Measurements from ENCODE around the gene CHIA.
"Not testable (repeated sequence)": the region's sequence is repeated elsewhere in the genome, so short reads cannot be mapped to it uniquely, and the experiment has no call there.

The CHIA gene

GRCh38 chr1:111285879-111286278 lies 4.8 kb upstream of the CHIA start:
- DNase-seq: no peak

GRCh38 chr1:111286912-111287311 lies 3.7 kb upstream of the CHIA start:
- DNase-seq: no peak

DNA sequence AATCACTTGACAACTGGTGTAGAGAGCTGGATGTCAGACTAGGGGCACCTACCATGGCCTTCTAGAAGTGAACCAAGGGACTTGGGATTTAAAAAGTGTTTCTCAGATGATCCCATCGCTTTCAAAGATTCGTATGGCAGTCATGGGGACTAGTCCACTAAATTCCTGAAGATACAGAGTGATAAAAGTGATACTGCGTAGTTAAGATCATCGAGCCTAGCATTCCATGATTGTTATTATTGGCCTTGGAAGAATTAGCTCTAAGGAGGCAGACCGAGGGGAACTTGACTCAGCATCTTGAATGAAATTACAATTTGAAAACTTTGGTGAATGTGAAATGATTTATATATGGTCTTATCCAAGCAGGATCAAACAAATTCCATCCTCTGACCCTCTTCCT lies 1.3 kb upstream of the CHIA start:
- no peak for DNase-seq

GRCh38 chr1:111290104-111290503 lies 547 bp upstream of the CHIA start:
- no peak for DNase-seq

DNA sequence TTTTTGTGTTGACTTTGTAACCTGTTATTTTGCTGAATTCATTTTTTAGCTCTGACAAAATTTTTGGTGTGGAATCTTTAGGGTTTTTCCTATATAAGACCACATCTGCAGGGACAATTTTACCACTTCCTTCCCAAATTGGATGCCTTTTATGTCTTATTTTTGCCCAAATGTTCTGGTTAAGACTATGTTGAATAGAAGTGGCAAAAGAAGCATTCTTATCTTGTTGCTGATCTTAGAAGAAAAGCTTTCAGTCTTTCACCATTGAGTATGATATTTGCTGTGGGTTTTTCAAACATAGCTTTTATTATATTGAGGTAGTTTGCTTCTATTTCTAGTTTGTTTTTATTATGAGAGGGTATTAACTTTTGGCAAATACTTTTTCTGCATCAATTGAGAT lies 3.7 kb downstream of the CHIA start:
- no peak for DNase-seq

DNA sequence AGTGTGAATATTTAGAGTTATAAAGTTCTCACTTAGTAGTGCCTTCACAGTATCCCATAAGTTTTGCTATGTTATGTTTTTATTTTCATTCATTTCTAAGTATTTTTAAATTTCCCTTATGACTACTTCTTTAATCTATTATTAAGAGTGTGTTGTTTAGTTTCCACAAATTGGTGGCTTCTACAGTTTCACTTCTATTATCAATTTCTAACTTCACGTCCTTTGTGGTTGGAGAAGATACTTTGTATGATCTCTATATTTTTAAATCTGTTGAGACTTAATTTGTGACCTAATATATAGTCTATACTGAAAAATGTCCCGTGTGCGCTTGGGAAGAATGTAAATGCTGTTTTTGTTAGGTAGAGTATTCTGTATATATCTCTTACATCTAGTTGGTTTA lies 11.7 kb downstream of the CHIA start:
- DNase-seq: no peak

- no peak for DNase-seq
Measured at GRCh38 chr1:111309690-111310089, 19.0 kb downstream of the CHIA start.

DNA sequence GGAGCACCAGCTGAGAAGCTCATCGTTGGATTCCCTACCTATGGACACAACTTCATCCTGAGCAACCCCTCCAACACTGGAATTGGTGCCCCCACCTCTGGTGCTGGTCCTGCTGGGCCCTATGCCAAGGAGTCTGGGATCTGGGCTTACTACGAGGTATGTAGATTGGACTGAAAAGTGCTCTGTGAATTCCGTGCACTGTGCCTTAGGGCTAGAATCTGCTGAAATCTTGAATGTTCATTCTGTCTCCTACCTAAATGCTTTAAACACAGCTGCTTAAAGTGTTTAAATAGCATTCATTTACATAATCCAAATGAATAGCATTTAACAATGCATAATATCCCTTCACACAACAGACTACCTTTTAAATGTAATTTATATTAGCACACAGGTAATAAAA lies 27.9 kb downstream of the CHIA start:
- DNase-seq: no peak

- DNase-seq: no peak
Measured at GRCh38 chr1:111320066-111320879, 29.6 kb downstream of the CHIA start.

DNA sequence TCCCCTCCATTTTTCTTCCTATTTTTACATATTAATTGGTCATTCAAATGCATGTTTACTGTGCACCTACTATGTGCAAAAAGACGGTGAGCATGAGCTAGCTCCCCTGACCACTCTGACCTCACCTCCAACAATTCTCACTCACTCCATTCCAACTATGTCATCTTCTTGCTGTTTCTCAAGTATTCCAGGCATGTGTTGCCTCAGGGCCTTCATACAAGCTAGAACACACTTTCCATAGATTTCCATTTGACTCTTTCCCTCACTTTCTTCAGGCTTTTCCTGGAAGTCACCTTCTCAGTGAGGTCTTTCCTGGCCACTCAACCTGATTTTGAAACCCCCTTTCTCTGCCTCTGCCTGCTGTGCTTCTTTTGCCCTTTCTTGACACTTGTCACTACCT lies 32.6 kb downstream of the CHIA start:
- no peak for DNase-seq

DNA sequence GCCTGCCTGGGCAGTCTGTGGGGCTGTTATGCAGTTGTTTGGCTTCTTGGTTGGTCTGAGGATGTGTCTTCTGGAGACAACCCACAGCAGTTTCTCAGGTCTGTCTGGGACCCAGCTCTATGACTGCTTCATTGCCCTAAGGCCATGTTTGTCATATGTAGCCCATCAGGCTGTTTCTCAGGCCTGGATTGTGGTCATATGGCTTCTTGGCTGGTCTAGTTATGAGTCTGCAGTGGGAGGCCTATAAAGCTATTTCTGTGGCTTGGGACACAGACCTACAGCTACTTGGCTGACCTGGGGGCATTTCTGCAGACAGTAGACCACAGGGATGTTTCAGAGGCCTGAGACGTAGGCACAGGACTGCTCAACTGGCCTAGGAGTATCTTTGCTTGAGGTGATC lies 41.5 kb downstream of the CHIA start:
- DNase-seq: no peak

DNA sequence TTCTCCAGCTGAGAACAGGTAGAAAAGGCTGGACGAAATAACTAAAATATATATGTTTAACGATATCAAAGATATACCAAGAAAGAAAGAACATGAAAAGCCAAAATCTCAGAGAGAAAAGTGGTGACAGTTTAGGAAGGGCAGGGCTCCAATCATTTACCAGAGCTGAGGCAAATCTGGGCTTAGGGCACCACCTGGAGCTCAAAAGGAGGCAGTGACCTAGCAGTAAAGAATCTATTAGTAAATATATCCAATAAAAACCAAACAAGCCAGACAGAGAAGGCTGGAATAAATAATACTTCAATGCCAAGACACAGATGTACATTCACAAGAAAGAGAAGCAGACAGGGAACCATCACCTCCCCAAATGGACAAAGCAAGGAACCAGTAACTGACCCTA lies 43.5 kb downstream of the CHIA start:
- DNase-seq: no peak

DNA sequence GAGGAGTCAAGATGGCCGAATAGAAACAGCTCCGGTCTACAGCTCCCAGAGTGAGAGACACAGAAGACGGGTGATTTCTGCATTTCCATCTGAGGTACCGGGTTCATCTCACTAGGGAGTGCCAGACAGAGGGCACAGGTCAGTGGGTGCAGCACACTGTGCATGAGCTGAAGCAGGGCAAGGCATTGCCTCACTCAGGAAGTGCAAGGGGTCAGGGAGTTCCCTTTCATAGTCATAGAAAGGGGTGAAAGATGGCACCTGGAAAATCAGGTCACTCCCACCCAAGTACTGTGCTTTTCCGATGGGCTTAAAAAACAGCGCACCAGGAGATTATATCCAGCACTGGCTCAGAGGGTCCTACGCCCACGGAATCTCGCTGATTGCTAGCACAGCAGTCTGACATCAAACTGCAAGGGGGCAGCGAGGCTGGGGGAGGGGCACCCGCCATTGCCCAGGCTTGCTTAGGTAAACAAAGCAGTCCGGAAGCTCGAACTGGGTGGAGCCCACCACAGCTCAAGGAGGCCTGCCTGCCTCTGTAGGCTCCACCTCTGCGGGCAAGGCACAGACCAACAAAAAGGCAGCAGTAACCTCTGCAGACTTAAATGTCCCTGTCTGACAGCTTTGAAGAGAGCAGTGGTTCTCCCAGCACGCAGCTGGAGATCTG lies 44.7 kb downstream of the CHIA start:
- DNase-seq: not testable (repeated sequence)

- not testable (repeated sequence) for DNase-seq
Measured at GRCh38 chr1:111338849-111339248, 48.2 kb downstream of the CHIA start.

- peak; percentile 75 for DNase-seq
Measured at GRCh38 chr1:111346089-111346885, 55.6 kb downstream of the CHIA start.

GRCh38 chr1:111347026-111347425 lies 56.4 kb downstream of the CHIA start:
- no peak for DNase-seq

DNA sequence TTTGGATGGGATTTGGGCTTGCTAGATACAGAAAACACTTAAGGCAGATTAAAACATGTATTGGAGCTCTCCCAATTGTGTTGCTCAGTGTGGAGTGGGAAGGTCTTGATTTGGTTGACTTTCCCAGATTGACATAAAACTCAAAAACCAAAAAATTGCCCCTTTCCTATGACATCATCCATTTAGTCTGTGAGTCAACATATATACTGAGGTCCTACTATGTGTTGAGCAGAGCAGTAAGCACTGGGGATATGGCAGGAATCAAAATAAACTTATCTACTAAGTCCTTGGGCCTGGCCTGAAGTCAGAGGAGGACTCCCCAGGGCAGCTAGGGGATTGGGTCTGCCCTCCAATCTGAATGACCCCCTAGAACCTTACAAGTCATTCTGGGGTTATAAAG lies 61.0 kb downstream of the CHIA start:
- DNase-seq: no peak

DNA sequence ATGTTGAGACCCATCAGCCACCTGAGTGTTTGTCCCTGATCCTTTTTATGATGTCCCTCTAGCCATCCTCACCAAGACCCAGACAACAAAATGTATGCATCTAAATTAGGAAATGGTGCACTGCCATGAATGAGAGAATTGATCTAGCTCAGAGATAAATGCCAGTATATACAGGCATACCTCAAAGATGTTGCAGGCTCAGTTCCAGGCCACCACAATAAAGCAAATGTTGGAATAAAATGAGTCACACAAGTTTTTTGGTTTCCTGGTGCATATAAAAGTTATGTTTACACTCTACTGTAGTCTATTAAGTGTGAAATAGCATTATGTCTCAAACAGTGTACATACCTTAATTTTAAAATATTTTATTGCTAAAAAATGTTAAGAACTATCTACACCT lies 63.9 kb downstream of the CHIA start:
- no peak for DNase-seq

- DNase-seq: no peak
Measured at GRCh38 chr1:111358964-111359363, 68.3 kb downstream of the CHIA start.

GRCh38 chr1:111359376-111359775 lies 68.7 kb downstream of the CHIA start:
- no peak for DNase-seq

- not testable (repeated sequence) for DNase-seq
Measured at GRCh38 chr1:111360257-111360656, 69.6 kb downstream of the CHIA start.

- DNase-seq: no peak
Measured at GRCh38 chr1:111361761-111362160, 71.1 kb downstream of the CHIA start.

DNA sequence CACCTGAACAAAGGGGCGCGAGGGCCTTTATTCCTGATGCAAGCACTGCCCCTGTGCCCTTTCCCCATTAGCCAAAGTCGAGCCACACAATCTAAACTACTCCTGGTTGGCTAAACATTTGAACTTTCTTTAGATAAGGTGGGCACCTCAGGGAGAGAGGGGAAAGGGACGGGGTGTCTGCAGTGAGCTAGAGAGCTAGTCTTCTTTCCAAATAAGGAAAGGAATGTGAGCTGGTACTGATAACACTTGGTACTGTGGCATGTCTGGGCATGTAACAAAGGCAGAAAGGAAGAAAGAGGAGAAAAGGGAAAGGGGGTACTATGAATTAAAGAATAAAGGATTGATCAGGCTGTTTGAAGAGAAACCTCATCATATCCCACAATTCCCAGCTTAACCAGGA lies 74.0 kb downstream of the CHIA start:
- DNase-seq: no peak

- peak; percentile 6 for DNase-seq
Measured at GRCh38 chr1:111366256-111366655, 75.6 kb downstream of the CHIA start.

Data from fibroblast of skin of abdomen (primary cell).